Measurements from ENCODE around the gene EHD1. TPM values are rescaled to one million over a fixed set of nuclear protein-coding genes. Genes with fewer than 3 reads are reported as not detected.

EHD1 gene
- total RNA-seq (100 to 1,000 TPM; 117 to 337 (median 201) TPM), polyA plus RNA-seq (10 to 100 TPM; 51.9 to 93.9 (median 53.7) TPM)
- long read RNA-seq, donor 1, full-length matches to known transcripts = 15 of 15 reads
- long read RNA-seq, donor 1, partial matches to known transcripts = 0 of 15 reads
- long read RNA-seq, donor 1, other reads (novel, unspliced or antisense) = 0 of 15 reads
- long read RNA-seq, donor 2, full-length matches to known transcripts = 16 of 16 reads
- long read RNA-seq, donor 2, partial matches to known transcripts = 0 of 16 reads
- long read RNA-seq, donor 2, other reads (novel, unspliced or antisense) = 0 of 16 reads

- peak; percentile 100 for DNase-seq
- Histone ChIP-seq H3K4me3 (peak within 1 kb of the TSS; percentile 86 to 99 (median 95)), H3K27ac (peak within 1 kb of the TSS; percentile 75 to 98 (median 96)), H3K9me3 (no peaks in the 10 kb centered on the region), H3K36me3 (peaks cover 0 to 25% (median 0%) of the 10 kb centered on the region in 6 donors), H3K4me1 (peaks cover 46 to 88% (median 72%) of the 10 kb centered on the region in 6 donors), H3K27me3 (replicated peaks in 1 of 7) (no peaks in the 10 kb centered on the region)
- intact Hi-C loops (cut with DNase I; ENCODE audit: low total_unique reads) = no loop called here
- WGBS, 5 donors = 0 to 1% (median 1%) methylated on average over 14 to 75 of the region's 75 CpGs
- TF ChIP-seq POLR2AphosphoS5 (IDR thresholded peaks at IDR 0.05) = peak; percentile 100
- TF ChIP-seq CTCF (IDR thresholded peaks at IDR 0.05 in 8 of 11, conservative IDR thresholded peaks at IDR 0.05 in 3 of 11) = peak in 10 of 11 experiments; percentile 21 to 82 (median 60)
- peak; percentile 96 to 100 (median 98) for TF ChIP-seq POLR2A (IDR thresholded peaks at IDR 0.05)
These were observed at the start of gene EHD1 for GRCh38 chr11:64878494-64879243. EHD1 (minus strand) TSS chr11:64878621; CDS start chr11:64878464, 157 bp downstream.

GRCh38 chr11:64926689-64927088, 48.3 kb upstream of the EHD1 start:
- H3K4me1 ChIP-seq = peaks cover 11 to 42% (median 32%) of the 10 kb centered on the region in 6 donors
- peaks cover 0 to 55% (median 35%) of the 10 kb centered on the region in 6 donors for H3K36me3 ChIP-seq
- 61 to 81% (median 68%) methylated on average over 22 of the region's 22 CpGs for WGBS, 5 donors
- H3K4me3 ChIP-seq = peak overlapping the region in 2 of 8 donors; percentile 88 to 99
- no peak for DNase-seq
- H3K27ac ChIP-seq = peak overlapping the region in 1 of 8 donors; percentile 2
- TF ChIP-seq POLR2AphosphoS5 (IDR thresholded peaks at IDR 0.05) (no peak), CTCF (IDR thresholded peaks at IDR 0.05 in 8 of 11, conservative IDR thresholded peaks at IDR 0.05 in 3 of 11) (no peak), POLR2A (IDR thresholded peaks at IDR 0.05) (no peak)
- H3K9me3 ChIP-seq = no peaks in the 10 kb centered on the region
- H3K27me3 ChIP-seq (replicated peaks in 1 of 7) = no peaks in the 10 kb centered on the region
- intact Hi-C loops (cut with DNase I; ENCODE audit: low total_unique reads) = no loop called here

- H3K4me1 ChIP-seq = peaks cover 11 to 42% (median 32%) of the 10 kb centered on the region in 6 donors
- H3K27me3 ChIP-seq (replicated peaks in 1 of 7) = no peaks in the 10 kb centered on the region
- WGBS, 5 donors = 69 to 95% (median 77%) methylated on average over 13 to 24 of the region's 24 CpGs
- intact Hi-C loops (cut with DNase I; ENCODE audit: low total_unique reads) = no loop called here
- peak overlapping the region; percentile 70 to 99 (median 89) for H3K4me3 ChIP-seq
- TF ChIP-seq POLR2AphosphoS5 (IDR thresholded peaks at IDR 0.05) (peak in 1 of 3 donors; percentile 19), POLR2A (IDR thresholded peaks at IDR 0.05) (no peak)
- peak overlapping the region in 4 of 8 donors; percentile 89 to 97 (median 94) for H3K27ac ChIP-seq
- no peak for DNase-seq
- H3K36me3 ChIP-seq = peaks cover 0 to 46% (median 26%) of the 10 kb centered on the region in 6 donors
- no peaks in the 10 kb centered on the region for H3K9me3 ChIP-seq
These were observed 47.4 kb upstream of the EHD1 start for GRCh38 chr11:64925536-64926436.

- peaks cover 11 to 42% (median 32%) of the 10 kb centered on the region in 6 donors for H3K4me1 ChIP-seq
- no peak for TF ChIP-seq CTCF (IDR thresholded peaks at IDR 0.05 in 8 of 11, conservative IDR thresholded peaks at IDR 0.05 in 3 of 11)
- peaks cover 0 to 37% (median 18%) of the 10 kb centered on the region in 6 donors for H3K36me3 ChIP-seq
- peak overlapping the region; percentile 85 to 97 (median 90) for H3K27ac ChIP-seq
- DNase-seq = no peak
- no peaks in the 10 kb centered on the region for H3K27me3 ChIP-seq (replicated peaks in 1 of 7)
- intact Hi-C loops (cut with DNase I; ENCODE audit: low total_unique reads) = no loop called here
- H3K9me3 ChIP-seq = no peaks in the 10 kb centered on the region
- peak overlapping the region; percentile 70 to 99 (median 89) for H3K4me3 ChIP-seq
- WGBS, 5 donors = 1 to 3% (median 1%) methylated on average over 9 to 24 of the region's 24 CpGs
These were observed 46.5 kb upstream of the EHD1 start for GRCh38 chr11:64924910-64925284.
